Non-pigmented ciliary epithelial cell (primary cell): ENCODE measurements around the gene PLA2G4F.

Experiments used
- DNase-seq: peaks from one replicate; pipeline ENCODE4 v3.0.0-alpha.2; 2010; ENCODE audit warnings: low read depth

PLA2G4F gene

GRCh38 chr15:42133356-42133755, 23.1 kb downstream of the PLA2G4F start:
- no peak for DNase-seq

GRCh38 chr15:42131826-42132806, 24.3 kb downstream of the PLA2G4F start:
- no peak for DNase-seq

- DNase-seq = no peak
These were observed 25.4 kb downstream of the PLA2G4F start for GRCh38 chr15:42131006-42131405.

- no peak for DNase-seq
These were observed 26.0 kb downstream of the PLA2G4F start for GRCh38 chr15:42130246-42130986.

- no peak for DNase-seq
These were observed 27.1 kb downstream of the PLA2G4F start for GRCh38 chr15:42129364-42129763.

- DNase-seq = no peak
These were observed 28.0 kb downstream of the PLA2G4F start for GRCh38 chr15:42128476-42128875.

- no peak for DNase-seq
These were observed 32.9 kb downstream of the PLA2G4F start for GRCh38 chr15:42123546-42123945.

GRCh38 chr15:42121682-42122081, 34.8 kb downstream of the PLA2G4F start:
- no peak for DNase-seq

GRCh38 chr15:42121021-42121420, 35.4 kb downstream of the PLA2G4F start:
- DNase-seq = no peak

GRCh38 chr15:42120285-42120684, 36.2 kb downstream of the PLA2G4F start:
- no peak for DNase-seq

GRCh38 chr15:42119446-42119760, 37.0 kb downstream of the PLA2G4F start:
- no peak for DNase-seq

- DNase-seq = no peak
These were observed 37.6 kb downstream of the PLA2G4F start for GRCh38 chr15:42118650-42119445.

GRCh38 chr15:42111924-42112323, 44.5 kb downstream of the PLA2G4F start:
- no peak for DNase-seq

GRCh38 chr15:42110367-42110766, 46.1 kb downstream of the PLA2G4F start:
- DNase-seq = no peak

- no peak for DNase-seq
These were observed 47.6 kb downstream of the PLA2G4F start for GRCh38 chr15:42108806-42109205.

- no peak for DNase-seq
These were observed 48.2 kb downstream of the PLA2G4F start for GRCh38 chr15:42108189-42108588.

- DNase-seq = no peak
These were observed 49.0 kb downstream of the PLA2G4F start for GRCh38 chr15:42107473-42107872.

- no peak for DNase-seq
These were observed 50.1 kb downstream of the PLA2G4F start for GRCh38 chr15:42106288-42106687.

- no peak for DNase-seq
These were observed 52.1 kb downstream of the PLA2G4F start for GRCh38 chr15:42104095-42104891.

- no peak for DNase-seq
These were observed 53.7 kb downstream of the PLA2G4F start for GRCh38 chr15:42102646-42103235.

- no peak for DNase-seq
These were observed 54.6 kb downstream of the PLA2G4F start for GRCh38 chr15:42101861-42102260.
